Right lobe of liver (tissue), 6 donors: Measurements from ENCODE around the gene TSPAN31. TPM values are rescaled to one million over a fixed set of nuclear protein-coding genes. Genes with fewer than 3 reads are reported as not detected.

Source experiments
- ATAC-seq, 4 donors: fragments of 200-7000 bp; cut with Tn5 transposase; one replicate each; pipeline ENCODE4 v1.9.1; 2020; ENCODE audit warnings: mild to moderate bottlenecking in 4 of 4, moderate library complexity in 4 of 4
- DNase-seq, 3 donors: peaks; one replicate each; pipeline ENCODE4 v3.0.0-alpha.2; 2020
- H3K27ac ChIP-seq, 3 donors: fragments of 200-600 bp; one replicate each; pipeline ENCODE4 v1.8.0; 2022
- H3K27me3 ChIP-seq, 2 donors: fragments of 200-600 bp; one replicate each; pipeline ENCODE4 v1.8.0; 2022
- H3K36me3 ChIP-seq, 4 donors: fragments of 200-600 bp; sonication (generic) in 1 of 4; one replicate each; pipeline versions ENCODE4 v1.5.1 to v1.8.0; 2017 to 2022; ENCODE audit warnings: control low read depth in 1 of 4
- H3K4me1 ChIP-seq, 4 donors: fragments of 200-600 bp; sonication (generic) in 1 of 4; one replicate each; pipeline versions ENCODE4 v1.5.1 to v1.8.0; 2017 to 2022; ENCODE audit warnings: control low read depth in 1 of 4
- H3K4me3 ChIP-seq, 3 donors: fragments of 200-600 bp; one replicate each; pipeline ENCODE4 v1.8.0; 2022
- H3K9me3 ChIP-seq, 4 donors: fragments of 200-600 bp; sonication (generic) in 1 of 4; one replicate each; pipeline versions ENCODE4 v1.5.1 to v1.8.0; 2017 to 2022; ENCODE audit warnings: control low read depth in 1 of 4
- CTCF ChIP-seq, 4 donors: fragments of 200-600 bp in 3 of 4; fragments of 450-650 bp in 1 of 4; IDR thresholded peaks; one replicate each; pipeline versions ENCODE4 v1.5.1 to v1.8.0; 2016 to 2022; ENCODE audit warnings: antibody characterized with exemption in 4 of 4, mild to moderate bottlenecking in 2 of 4
- POLR2A ChIP-seq: fragments of 450-650 bp; IDR thresholded peaks from one replicate; pipeline ENCODE4 v1.6.1; 2017; ENCODE audit warnings: antibody characterized with exemption, mild to moderate bottlenecking
- WGBS: methylation state at CpG from one replicate; pipeline ENCODE4 v1.1.6; 2018; ENCODE audit warnings: low coverage, low lambda C conversion rate; ENCODE audit not compliant: insufficient coverage; ENCODE audit errors: missing lambda C conversion rate; 5-methylcytosine and 5-hydroxymethylcytosine counted together
- intact Hi-C, 2 donors: fragments of 100-400 bp; cut with DNase I; formaldehyde crosslinking; loops; one replicate each; pipeline versions ENCODE4 v1.11.2 to v1.14.1; 2022
- total RNA-seq, 6 experiments: library from RNA; depleted of rRNA in 2 of 6; stranded (reverse); fragments of >200 nt in 2 of 6; fragmentation: NEBNext Ultra II Directional in 3 of 6; extraction: Animal tissue kit (Norgen Biotek cat#: 25700) in 3 of 6; gene quantifications; one replicate each; pipeline versions ENCODE4 v1.1.0 to v1.2.4, GENCODE V29; 2016 to 2023
- donor health status: DM: no; HTN: yes; CAD: no.
- donor health status: DM: no; HTN: no; CAD: no.
- donor health status: DM: no; HTN: no; CAD: no.
- donor health status: DM: no; HTN: yes; CAD: no.
- donor health status: DM: no; HTN: yes; CAD: no.

TSPAN31 gene
- total RNA-seq, 6 experiments from 2014 or later, result 15.1 to 34.4 (median 20.6) TPM

DNA sequence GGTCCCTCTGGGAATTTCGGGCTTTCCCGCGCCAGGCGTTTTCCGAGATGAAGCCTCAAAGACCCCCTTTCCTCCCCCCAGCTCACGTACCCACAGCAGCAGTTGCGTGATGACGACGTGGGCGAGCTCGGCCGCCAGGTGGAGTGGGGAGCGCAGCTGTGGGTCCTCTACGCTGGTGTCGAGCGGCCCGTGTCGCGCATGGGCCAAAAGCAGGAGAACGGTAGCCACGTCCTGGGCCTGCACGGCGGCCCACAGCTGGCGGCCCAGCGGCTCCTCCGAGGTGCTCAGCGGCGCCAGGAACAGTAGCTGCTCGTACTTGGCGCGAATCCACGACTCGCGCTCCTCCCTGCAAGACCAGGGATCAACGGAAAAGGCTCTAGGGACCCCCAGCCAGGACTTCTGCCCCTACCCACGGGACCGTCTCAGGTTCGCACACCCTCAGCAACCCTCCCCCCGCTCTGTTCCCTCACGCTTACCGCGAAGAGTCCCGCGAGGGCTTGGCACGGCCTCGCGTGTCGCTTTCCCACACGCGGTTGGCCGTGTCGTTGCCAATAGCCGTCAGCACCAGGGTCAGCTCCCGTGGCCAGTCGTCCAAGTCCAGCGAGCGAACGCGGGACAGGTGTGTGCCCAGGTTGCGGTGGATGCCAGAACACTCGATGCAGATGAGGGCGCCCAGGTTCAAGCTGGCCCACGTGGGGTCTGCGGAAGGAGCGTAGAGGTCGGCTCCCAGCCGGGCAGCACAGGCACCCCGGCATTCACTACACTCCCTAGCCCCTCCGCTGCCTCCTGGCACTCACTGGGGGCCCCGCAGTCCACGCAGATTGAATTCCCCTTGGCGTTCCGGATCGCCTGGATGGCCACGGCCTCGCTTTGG lies 17.7 kb upstream of the TSPAN31 start:
- peak in 1 of 4 donors; percentile 12 for TF ChIP-seq CTCF (IDR thresholded peaks at IDR 0.05)
- no peak for TF ChIP-seq POLR2A
- intact Hi-C loops, result no loop called here
- no peaks in the 10 kb centered on the region for H3K9me3 ChIP-seq
- H3K36me3 ChIP-seq, result no peaks in the 10 kb centered on the region
- H3K27me3 ChIP-seq, result peaks cover 0 to 5% of the 10 kb centered on the region in 2 donors
- ATAC-seq (peak; percentile 11 to 66 (median 24)), DNase-seq (peak in 2 of 3 donors; percentile 55 to 64)
- peak overlapping the region; percentile 36 to 48 (median 43) for H3K4me3 ChIP-seq
- WGBS, result 31% methylated on average over 13 of the region's 76 CpGs
- H3K4me1 ChIP-seq, result peaks cover 0 to 10% (median 0%) of the 10 kb centered on the region in 4 donors
- H3K27ac ChIP-seq, result no peak overlapping the region

GRCh38 chr12:57727758-57728395 lies 17.0 kb upstream of the TSPAN31 start:
- TF ChIP-seq POLR2A (no peak), CTCF (IDR thresholded peaks at IDR 0.05) (no peak)
- Histone ChIP-seq H3K4me3 (no peak overlapping the region), H3K27ac (no peak overlapping the region), H3K4me1 (peaks cover 0 to 10% (median 0%) of the 10 kb centered on the region in 4 donors), H3K9me3 (no peaks in the 10 kb centered on the region), H3K27me3 (peaks cover 0 to 5% of the 10 kb centered on the region in 2 donors), H3K36me3 (no peaks in the 10 kb centered on the region)
- 36% methylated on average over 10 of the region's 21 CpGs for WGBS
- DNase-seq, result peak in 2 of 3 donors; percentile 44 to 55
- intact Hi-C loops, result no loop called here
- ATAC-seq, result peak in 1 of 4 donors; percentile 27

DNA sequence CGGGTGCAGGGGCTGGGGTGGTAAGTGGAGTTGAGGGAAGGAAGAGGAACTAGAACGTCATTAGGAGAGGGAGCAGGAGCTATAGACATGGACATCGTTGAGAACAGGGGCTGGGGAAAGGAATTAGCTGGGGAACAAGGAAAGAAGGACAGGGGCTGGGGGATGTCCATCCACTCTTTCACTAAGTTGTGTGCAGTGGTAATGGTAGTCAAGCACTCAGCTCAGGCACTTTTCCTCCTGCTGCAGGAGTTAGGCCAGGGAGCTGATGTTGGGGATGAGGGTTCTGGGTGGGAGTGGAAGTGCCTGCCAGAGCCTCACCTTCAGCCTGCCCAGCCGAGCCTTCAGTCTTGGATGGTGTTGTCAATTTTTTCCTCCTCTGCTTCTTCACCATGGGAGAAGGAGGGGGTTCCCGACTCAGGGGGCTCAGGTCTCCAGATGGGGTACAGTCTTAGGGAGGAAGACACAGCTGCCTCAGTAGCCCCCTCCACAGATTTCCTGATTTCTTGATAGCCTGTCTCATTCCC lies 15.5 kb upstream of the TSPAN31 start:
- no peak overlapping the region for H3K27ac ChIP-seq
- H3K9me3 ChIP-seq, result no peaks in the 10 kb centered on the region
- DNase-seq (peak in 1 of 3 donors; percentile 38), ATAC-seq (no peak)
- WGBS, result 41% methylated on average over 5 of the region's 5 CpGs
- peaks cover 0 to 10% (median 0%) of the 10 kb centered on the region in 4 donors for H3K4me1 ChIP-seq
- TF ChIP-seq CTCF (IDR thresholded peaks at IDR 0.05), result no peak
- no peak for TF ChIP-seq POLR2A
- intact Hi-C loops, result no loop called here
- no peak overlapping the region for H3K4me3 ChIP-seq
- H3K27me3 ChIP-seq, result peaks cover 0 to 5% of the 10 kb centered on the region in 2 donors
- H3K36me3 ChIP-seq, result no peaks in the 10 kb centered on the region

GRCh38 chr12:57730336-57731067 lies 14.3 kb upstream of the TSPAN31 start:
- no peak for TF ChIP-seq POLR2A
- no peak for TF ChIP-seq CTCF (IDR thresholded peaks at IDR 0.05)
- Histone ChIP-seq H3K4me1 (peaks cover 0 to 14% (median 0%) of the 10 kb centered on the region in 4 donors), H3K36me3 (no peaks in the 10 kb centered on the region), H3K27ac (no peak overlapping the region), H3K4me3 (no peak overlapping the region), H3K9me3 (no peaks in the 10 kb centered on the region), H3K27me3 (peaks cover 0 to 5% of the 10 kb centered on the region in 2 donors)
- ATAC-seq (no peak), DNase-seq (no peak)
- intact Hi-C loops, result no loop called here
- WGBS, result 77% methylated on average over 9 of the region's 13 CpGs
